HG03439 (cell line): ENCODE measurements around the gene ZFP36L1.
A peak's percentile ranks its signal among the peaks of the same experiment; 100 is the strongest.

Experiments used
- ATAC-seq: cut with Tn5 transposase; IDR thresholded peaks from one replicate; pipeline ENCODE4 v1.9.1; 2021; ENCODE audit warnings: mild to moderate bottlenecking, moderate library complexity; ENCODE audit not compliant: unreplicated experiment

Gene ZFP36L1

DNA sequence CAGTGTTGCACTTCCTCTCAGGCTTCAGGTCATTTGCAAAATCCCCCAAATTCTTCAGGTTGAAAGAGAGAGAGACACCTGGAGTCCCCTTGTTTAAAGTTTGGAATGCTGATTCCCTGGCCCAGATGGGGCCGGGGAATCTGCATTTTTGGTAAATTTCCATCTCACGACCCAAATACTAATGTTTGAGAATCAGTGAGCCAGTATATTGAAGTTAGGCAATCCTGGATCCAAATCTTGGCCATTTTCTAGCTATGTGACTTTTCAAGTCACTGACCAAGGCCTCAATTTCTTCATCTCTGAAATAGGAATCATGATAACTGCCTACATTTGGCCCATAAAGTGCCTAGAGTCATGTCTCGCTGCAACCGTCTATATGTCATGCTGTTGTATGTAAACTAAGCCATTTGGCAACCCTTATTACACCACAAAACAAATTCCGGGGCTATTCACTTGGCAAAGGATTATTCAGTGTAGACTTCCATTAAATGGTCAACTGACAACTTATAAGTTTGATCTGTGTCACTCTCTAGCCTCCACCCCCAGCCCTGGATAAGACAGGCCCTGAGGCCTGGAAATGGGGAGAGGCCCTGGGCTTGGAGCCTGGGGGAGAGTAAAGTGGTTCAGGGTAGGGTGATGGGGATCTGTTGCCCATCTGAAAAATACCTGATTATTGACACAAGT, 3.7 kb upstream of the ZFP36L1 start:
- ATAC-seq: no peak

DNA sequence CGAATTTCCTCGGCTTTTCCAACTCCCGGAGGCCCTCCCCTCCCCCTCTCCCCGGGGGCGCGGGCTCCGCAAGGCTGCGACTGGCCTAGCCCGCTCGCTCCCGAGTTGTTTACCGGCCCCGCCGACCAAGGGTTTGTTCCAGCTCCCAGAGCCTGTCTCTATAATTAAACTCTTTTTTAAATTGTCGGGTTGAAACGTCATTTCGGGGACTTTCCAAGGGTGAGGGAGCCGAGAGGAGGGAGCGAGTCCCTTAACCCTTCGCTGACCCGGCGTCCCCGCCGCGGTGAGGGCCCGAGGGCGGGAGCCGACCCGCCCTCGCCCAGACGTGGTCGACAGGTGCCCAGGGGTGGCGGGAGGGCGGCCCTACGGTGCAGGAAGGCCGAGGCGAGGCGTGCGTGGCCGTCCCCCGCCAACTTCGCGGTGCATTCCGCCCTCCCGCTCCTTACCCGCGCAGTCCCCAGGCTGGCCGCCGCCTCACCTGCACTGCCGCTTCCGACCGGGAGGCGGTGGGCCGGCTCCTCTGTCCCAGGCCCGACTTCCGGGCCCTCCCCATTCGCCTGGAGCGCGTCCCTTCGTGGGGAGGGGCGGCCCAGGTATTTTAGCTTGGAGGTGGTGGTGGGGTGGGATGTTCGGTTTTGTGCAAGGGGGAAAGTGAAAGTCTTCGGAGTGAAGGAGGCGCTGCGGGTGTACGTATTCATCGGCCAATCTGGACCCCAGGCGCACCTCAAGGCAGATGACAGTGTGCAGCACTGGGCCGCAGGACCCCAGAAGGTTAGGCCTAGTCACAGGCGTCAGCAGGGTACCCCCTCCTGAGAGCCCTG, 2.9 kb upstream of the ZFP36L1 start:
- peak; percentile 39 for ATAC-seq

DNA sequence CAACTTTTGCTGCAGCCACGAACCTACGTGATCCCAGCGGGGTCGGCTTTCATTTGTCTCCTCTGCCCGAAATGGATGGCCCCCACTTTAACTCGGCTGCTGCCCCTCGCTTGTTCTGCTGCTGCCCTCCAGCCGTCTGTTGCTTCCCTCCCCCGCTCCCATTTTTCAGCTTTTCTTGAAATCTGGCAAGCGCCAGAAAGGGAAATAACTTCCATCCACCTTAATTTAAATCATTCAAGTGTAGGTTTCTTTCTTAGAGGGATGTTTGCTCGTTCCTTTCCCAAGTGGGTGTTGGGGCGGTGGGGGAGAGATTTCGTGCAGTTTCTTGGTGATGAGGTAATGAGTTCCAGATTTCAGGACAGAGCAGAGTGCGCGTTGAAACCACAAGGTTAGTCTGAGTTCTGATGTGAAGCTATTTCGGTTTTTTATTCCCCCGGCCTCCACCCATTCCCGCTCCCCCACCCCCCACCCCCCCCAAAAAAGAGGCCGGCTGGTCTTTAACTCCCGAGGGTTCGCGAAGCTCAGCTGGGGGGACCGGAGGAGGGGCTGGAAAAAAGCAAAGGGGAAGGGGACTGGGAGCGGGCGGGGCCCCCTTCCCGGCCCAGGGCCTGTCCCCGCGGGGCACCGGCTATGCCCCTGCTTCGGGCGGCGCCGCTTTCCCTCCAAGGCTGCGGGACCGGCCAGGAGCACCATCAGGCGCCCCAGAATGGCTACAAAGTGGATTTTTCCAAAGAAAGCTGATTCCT, 2.2 kb upstream of the ZFP36L1 start:
- peak; percentile 1 for ATAC-seq

DNA sequence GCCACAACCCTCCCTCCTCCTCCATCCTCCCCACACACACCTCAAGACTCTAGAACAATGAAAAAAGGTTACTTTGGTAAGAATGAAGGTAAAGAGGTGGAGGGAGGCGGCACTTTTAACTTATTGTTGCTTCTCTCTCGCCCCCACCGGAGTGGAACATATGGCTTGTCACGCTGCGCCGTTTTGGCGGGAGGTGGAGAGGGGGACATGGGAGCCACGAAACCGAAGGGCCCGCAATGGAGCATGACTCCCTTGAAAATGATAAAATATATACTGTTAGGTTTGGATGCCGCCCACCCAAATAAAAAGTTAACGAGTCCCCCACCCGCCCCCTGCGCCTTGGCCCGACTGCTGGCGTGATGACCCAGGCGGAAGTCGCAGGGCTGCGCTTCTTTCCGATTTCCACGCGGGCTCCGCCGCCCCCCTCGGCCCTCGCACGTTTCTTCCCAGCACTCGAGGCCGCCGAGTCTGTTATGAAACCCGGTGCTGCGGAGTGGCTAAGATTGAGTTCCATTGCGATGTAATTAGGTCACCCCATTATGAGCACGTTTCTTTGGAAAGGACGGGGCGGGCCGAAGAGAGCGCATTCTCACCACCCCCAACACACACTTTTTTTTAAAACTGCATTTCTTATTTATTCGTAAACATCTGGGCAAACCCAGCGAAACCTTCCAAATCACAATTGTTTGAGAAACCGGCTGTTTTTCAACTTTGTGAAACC, 1.4 kb upstream of the ZFP36L1 start:
- no peak for ATAC-seq

DNA sequence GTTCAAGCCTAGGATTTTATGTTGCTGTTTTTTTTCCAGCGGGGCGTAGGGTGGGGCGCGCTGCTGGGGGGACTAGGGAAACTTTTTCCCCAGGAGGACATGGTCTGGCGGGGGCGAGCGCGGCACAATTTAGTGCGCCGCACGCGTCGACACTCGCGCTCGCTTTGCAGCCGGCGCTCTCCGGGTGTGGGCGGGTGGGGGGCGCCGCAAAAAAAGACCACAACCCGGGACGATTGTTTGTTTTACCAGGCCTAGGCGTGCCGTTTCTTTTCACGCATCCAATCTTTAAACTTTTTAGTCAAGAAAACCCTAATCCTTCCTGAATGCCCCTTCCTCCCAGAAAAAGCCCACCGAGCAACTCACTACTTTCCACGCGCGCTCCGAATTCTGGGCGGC, 865 bp upstream of the ZFP36L1 start:
- no peak for ATAC-seq

DNA sequence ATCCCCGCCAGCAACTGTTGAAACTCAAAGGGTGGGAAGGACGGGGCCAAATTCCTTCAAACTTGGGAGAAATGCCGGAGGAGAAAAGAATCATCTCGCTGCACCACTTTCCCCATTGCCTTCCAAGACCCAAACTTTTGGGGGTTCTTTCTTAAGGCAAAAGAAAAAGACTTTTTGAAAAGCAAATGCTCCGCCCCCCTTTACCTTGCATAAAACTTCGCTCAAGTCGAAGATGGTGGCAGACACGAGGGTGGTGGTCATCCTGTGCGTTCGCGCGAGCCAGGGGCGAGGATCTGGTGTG, 239 bp downstream of the ZFP36L1 start:
- ATAC-seq: no peak

DNA sequence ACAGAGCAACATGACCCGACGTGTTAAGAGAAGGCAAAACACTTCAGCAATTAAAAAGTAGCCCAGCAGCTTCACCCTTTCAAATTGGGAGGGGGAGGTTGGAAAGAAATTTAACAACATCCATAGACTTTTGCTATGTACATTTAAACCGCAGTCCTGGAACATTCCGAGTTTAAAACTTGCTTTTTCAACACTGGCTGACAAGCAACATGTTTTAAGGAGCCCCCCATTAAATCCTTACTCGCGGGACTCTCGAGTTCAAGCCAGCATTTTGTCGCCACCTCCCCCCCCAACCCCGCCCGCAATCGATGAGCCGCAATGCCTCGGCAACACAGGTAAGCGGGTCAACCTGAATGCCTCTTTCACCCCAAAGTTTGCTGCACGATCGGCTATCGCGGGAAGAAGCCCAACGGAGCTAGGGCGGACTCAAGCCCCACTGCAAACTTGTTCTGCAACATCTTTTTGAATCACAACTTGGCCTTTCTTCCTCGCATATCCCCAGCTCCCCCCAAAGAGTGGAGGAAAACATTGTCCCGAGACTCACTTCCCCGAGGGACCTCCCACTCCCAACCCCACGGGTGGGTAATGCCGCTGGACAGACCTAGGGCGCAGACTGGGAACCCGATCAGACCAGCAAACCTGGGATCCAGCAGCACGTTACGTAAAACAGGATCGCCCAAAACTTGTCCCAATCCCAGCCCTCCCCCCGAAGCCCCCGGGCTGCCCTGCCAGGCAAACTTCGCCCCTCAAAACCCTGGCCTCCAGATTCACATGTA, 777 bp downstream of the ZFP36L1 start:
- ATAC-seq: no peak

DNA sequence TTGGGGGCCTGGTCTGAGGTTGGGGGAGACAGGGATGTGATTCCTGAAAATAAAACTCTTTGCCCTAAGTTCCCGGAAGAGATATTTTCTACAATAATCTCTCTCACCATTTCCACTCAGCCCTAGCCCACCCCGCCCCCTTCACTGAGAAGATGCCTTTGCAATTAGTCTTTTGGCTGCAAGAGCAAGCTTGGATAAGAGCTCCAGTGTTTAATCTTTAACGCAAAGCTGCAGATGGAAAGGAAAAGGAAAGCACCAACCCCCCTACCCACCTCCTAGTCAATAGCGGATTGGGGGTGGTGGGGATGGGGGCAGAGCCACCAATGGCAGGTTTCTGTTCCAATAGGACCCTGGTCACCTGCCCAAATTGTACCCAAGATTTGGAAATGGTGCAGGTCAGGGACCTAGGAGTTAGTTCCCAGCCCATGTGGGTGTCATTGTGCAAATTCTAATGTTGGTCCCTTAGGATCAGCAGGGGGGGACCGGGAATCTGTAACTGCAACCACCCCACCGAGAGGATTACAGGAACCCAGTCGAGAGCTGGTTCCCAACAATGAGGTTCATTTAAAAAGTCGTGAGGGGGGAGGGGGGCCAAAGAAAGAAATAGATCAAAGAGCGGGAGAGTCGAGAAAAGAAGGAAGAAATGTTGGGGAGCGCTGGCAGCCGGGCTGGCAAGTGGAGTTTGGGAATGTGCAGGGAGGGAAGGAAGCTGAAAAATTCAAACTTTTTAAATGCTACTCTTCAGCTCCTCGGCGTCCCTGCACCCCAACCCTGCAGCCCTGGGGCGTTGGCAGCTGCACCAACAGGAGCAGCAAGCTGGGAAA, 1.6 kb downstream of the ZFP36L1 start:
- ATAC-seq: no peak

DNA sequence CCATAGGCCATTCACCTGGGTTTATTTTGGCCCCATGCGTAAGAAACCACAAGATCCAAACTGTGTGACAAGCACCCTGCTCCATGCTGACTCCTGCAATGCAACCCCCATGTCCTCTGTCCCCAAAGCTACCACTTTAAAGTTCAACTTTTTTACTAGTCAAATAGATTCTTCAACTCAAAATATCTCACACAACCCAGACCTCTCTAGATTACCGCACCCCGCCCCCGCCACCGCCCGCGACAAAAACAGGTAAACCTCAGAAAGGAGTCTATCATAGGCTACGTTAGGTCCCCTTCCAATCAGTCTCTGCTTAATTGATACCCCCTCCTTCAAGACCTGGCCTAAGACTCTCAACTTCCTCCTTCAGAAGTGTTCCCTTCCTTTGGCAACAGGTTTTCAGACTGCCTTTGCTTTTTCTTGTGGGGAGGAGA, 2.2 kb downstream of the ZFP36L1 start:
- no peak for ATAC-seq

DNA sequence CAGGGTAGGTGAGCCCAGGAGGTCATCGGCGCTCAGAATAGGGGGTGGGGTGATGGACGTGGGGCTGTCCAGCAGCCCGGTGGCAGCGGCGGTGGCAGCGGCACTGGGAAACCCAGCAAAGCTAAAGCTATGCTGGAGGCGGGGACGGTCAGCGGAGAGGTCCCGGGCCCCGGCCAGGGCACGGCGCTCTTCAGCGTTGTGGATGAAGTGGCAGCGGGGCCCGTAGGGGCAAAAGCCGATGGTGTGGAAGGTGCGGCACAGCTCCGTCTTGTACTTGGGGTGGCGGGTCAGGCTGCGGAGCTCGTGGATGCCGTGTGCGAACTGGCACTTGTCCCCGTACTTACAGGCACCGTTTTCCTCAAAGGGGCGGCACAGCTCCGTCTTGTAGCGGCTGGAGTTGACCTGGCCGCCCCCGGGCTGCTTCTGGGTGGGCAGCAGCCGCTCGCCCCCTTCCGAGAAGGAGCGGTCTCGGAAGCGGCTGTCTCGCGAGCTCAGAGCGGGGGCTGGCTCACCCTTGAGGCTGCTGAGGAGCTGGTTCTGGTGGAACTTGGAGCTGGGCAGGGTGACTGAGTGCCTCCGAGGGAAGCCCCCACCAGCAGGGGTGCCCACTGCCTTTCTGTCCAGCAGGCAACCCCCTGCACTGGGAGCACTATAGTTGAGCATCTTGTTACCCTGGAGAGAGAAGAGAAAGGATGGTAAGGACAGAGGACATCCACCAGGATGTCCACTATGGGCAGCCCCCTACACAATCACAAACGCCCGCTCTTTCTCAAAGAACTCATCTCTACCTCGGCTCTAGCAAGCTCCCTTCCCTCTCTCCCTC, 2.8 kb downstream of the ZFP36L1 start:
- ATAC-seq: no peak

DNA sequence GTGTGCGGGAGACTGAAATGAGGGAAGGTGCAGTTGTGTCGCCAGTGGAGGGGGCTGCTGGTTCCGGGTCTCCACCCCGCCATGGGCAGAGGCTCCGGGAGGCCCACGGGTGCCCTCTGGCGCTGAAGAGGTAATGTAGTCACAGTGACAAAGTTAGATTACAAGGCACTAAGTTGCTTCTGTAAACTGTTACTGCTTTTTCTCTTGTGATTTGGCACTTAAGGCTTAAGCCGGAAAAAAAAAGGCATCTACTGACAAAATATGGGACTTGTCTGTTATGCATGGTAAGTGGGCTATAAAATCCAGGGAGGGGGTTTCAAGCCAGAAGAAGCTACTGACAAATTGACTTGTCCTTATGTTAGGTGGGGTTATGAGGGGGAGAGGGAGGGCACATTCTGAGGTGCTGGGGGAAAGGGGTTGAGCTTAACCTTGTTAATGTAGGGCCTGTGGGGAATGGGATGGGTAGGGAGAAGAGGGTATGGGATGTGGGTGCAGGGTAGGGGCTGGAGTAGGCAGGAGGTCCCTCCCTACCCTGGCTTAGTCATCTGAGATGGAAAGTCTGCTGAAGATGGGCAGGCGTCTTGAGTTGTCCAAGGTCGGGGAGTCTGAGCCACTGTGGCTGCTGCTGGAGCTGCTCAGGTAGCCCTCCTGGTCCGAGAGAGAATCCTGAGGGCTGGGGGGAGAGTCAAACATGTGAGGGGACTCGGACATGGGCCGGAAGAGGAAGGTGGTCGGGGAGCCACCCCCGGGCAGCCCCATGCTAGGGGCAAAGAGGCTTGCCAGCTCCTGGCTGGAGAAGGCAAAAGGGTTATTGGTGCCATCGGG, 3.7 kb downstream of the ZFP36L1 start:
- no peak for ATAC-seq

DNA sequence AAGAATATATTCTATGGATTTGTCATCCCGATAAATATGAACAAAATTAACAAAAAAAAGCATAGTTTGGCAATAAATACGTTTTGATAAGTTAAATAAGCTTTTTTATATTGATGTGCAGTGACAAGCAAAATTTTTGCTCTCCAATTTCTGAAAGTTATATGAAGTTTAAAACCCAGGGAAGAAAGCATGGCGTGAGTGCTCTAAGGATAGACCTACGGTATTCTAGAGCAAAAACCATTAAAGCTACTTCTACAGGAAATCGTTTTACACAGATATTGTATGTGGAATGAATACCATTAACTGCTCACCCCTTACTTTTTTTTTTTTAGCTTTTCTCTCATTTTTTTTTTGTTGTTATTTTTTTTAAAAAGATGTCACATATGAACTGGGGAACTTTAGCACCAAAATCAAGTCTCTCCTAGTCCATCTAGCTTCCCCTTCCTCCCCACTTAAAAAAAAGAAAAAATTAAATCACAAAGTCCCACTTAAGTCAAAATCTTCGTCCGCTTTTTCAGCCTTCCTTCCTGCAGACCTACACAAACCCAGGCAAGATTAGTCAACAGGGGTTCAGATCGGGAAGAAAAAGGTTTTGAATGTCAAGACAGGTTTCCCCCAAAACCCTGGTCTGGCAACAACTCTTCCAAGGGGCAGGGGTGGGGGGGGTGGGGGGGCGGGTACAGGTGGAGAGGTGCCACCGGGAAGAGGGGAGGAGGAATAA, 4.4 kb downstream of the ZFP36L1 start:
- no peak for ATAC-seq

DNA sequence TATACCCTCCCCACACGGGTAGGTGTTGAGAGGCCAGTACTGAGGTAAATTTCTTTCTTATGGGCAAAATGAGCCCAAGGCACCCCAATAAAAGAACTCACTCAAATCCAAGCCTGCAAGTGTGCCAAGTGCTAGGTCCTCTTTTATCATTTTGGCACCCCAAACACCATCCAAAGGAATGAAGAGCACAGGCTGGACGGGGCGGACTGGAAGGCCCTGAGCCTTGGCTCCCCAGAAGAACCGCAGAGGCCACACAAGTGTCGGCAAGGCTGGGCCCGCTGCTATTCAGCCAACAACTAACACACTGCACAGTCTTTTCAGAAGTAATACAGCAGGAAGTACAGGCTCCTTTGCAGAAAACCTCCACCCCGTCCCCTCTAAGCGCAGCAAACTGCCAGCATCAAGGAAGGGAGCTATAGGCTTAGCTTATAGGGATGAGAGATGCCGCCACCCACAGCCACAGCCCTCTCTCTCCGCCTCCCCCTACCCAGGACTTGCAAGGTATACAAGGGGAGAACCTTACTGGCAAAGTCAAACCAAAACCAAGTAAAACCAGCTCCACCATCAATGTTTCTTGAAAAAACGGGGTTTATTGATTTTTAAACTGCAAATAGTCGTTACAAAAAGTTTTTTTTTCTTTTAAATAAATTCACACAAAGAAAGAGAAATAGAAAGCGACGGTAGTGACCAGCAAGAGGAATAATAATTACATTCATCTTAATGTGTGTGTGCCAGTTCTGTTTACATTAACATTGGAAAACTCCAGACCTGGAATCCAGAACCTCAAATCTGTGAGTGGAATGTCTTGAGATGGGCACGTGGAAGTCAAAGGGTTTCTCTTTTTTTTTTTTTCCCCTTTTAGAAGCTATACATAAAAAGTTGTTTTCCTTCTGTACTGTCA, 5.5 kb downstream of the ZFP36L1 start:
- ATAC-seq: no peak

DNA sequence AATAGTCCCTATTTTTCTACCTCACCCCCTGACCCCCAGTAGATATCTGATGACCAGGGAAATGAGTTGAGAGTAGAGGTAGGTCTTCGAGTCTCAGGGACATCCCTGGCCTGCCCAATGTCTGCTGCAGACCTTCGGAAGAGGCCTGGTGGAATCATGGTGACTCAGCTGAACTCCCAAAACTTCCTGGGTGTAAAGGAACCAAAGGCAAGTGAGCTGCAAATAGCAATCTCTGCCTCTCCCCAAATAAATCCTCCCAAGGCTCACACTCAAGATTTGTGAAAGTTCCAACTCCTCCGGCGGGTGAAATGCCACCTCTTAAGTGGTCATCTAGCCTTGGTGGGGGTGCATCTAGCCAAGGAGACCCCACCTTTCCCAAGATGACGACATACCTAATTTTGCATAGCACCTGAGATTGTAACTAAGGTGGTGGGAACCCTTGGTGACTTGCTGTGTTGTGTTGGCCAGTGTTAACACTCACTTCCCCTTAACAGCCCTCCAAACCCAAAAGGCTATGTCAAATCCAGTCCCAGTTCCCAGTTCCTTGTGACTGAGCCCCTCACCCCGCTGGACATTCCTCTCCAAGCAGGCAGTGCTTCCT, 6.3 kb downstream of the ZFP36L1 start:
- no peak for ATAC-seq

DNA sequence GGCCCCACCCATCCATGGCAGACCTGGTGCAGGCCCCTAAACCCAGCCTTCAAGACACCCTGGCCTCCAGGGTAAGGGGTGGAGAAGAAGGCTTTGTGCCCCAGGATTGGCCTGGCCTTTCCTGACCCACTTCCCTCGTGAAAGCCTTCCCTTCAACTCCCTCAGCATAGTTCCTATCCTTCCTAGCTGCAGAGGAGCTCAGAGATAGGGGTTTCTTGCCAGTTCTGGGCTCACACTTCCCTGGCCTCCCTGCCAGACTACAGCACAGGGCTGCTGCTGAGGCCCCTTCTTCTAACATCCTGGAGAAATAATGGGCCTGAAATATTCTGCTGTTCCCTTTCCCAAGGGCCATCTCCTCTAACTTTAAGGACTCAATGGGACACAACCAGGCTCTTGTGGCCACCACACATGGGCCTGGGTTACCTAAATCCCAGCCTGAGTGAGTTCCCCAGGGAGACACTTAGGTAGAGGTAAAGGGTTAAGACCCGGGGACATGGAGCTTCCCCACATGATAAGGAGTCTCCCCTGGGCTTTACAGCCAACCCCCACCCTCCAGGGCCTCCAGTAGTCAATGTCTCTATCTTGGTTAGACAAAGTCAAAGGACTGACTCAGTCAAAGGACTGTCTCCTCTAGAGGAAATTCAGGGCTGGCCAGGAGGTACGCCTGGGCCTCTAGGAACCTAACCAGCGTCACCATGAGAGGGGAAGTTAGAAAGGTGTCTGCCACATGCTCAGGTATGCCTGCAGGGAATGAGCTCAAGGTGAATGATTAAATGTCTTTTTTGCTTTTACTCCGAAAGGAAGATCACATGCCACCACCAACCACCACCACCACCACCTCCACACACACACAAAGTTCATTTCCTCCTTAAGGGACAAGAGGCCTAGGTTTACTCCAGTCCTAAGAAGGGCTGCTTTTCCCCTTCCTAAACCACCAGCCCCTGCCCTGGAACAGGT, 7.1 kb downstream of the ZFP36L1 start:
- ATAC-seq: no peak
